HG03439 (cell line): ENCODE data around the gene HGFAC.

Source experiments
- ATAC-seq: cut with Tn5 transposase; IDR thresholded peaks from one replicate; pipeline ENCODE4 v1.9.1; 2021; ENCODE audit warnings: mild to moderate bottlenecking, moderate library complexity; ENCODE audit not compliant: unreplicated experiment

HGFAC gene

DNA sequence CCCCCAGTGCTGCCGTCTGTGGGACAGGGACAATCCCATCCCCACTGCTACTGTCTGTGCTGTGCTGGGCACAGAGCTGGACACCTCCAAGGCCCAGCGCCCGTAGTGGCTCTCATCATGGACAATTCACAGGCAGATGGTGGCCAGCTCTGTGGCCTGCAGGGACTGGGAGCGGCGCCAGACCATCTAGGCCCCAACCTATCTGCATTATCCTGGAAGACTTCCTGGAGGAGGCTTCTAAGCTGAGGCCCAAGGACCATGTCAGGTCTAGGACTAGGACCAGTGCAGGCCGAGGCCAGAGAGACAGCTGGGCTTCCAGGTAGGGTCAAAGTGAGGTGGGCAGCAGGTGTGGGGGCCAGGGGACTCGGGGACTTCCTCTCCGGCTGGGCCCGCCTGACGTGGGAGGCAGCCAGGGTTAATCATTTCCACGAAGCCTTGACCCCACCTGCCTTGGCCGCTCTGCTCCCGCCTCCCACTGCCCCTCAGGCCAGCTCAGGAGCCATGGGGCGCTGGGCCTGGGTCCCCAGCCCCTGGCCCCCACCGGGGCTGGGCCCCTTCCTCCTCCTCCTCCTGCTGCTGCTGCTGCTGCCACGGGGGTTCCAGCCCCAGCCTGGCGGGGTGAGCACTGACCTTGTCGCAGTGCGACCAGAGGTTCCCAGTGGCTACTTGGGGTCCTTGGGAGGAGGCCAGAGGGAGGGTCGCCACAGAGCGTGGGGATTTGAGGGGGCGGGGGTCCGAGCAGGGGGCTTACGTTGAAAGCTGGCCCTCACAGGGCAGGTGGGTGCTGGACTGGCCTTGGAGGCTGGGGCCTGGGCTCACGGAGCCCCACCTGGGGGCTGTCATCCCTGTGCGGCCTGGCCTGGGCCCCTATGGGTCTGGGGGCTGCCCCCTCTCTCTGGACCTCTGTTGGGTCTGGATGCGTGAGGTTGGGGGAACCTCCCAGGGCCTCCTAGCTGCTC is at the start of gene HGFAC:
Gene HGFAC (plus strand): TSS at position 468 of the 959 bp plus-strand sequence. CDS start 34 bp downstream, at position 502.
- ATAC-seq = no peak

DNA sequence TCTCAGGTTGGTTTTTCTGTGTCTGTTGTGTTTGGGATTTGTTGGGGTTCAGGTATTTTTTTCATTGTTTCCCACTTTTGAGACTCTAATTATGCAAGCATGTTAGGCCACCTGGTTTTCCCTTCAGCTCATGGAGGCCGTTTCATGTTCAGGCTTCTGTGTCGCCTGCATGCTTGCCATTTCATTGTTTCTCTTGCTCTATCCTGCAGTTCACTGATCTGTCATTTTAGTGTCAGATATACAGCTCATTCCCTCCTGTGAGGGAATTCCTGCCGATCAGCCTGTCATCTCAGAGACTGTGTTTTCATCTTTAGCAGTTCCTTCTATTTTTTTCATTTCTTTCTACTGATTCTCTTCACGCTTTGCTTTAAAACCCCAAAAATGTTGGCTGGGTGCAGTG is 49.4 kb upstream of the HGFAC start:
- no peak for ATAC-seq

DNA sequence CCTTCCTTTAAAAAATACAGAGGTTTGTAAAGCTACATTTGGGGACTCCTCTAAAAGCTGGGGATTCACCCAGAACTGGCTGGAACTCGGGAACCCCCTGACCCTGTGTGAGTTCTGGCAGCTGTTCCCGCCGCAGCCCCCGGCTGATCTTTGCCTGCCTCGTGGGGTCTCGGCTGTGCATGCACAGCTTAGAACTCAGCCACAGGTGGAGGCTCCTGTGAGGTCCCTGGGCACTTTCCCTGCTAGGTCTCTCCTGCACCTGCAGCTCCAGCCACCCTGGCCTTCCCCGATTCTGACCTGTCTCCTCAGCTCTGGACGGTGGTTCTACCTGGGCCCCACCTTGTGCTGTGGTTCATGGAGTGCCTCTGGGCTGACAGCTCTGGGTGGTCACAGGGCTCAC is 48.6 kb upstream of the HGFAC start:
- no peak for ATAC-seq

DNA sequence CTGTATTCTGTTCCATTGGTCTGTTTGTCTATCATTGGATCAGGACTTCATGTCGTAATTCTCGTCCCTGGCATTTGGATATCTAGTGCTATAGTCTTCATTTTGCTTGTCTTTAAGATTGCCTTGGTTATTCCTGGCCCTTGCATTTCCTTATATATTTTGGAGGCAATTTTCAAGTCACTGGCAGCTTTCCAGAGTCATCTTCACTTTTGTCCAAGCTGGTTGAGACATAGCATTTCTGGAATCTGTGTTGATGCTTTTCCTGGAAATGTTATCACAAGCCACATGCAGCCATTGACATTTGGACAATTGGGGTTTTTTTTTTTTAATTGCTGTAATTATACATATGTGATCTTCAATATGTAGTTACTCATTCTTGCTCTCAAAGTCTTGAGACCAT is 45.2 kb upstream of the HGFAC start:
- ATAC-seq = no peak

DNA sequence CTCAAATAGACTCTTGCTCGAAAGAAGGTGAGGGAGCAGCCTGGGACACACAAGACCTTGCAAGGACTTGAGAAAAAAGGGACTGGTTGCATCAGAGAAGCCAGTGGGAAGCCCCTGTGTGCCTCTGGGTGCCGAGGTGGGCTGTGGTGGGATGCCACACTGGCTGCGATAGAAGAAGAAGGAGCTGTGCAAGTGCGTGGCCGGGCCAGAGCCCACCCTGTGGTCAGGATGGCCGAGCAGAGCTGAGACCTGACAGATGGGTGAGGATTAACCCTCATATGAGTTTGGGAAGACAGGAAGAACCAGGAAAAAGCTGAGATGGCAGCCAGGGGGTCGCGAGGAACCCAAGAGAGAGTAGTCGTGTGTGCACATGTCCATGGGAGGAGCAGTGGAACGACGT is 44.6 kb upstream of the HGFAC start:
- no peak for ATAC-seq

DNA sequence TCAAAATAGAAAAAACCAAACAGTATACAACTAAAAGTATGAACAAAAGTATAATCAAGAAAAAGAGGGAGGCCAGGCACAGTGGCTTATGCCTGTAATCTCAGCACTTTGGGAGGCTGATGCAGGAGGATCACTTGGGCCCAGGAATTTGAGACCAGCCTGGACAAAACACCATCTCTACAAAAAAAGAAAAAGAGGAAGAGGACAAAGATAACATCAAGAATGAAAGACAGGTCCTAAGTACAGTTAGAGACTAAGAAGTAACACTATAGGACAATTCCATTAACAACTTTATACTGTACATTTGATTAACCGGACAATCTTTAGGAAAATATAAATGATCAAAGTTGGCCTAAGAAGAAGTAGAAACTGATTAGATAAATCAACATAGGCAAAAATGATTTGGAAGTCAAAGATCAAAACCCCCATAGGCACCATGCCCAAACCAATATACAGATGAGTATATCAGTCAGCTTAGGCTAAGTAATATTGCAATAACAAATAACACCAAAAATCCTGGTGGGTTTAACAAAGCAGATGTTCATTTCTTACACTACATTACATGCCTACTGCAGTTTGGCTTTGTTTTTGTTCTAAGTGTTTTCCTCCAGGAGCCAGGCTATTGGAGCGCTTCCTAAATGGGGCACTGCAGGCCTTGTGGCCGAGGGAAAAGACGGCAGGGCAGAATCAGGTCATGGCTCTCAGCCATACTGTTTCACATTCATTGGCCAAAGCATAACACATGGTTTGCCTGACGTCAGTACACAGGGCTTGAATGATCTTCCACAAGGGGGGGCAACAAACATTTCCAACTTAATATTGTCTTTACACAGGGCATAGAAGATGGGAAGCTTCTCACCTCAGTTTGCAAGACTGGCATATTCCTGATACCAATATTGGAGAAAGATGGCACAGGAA is 42.2 kb upstream of the HGFAC start:
- no peak for ATAC-seq

DNA sequence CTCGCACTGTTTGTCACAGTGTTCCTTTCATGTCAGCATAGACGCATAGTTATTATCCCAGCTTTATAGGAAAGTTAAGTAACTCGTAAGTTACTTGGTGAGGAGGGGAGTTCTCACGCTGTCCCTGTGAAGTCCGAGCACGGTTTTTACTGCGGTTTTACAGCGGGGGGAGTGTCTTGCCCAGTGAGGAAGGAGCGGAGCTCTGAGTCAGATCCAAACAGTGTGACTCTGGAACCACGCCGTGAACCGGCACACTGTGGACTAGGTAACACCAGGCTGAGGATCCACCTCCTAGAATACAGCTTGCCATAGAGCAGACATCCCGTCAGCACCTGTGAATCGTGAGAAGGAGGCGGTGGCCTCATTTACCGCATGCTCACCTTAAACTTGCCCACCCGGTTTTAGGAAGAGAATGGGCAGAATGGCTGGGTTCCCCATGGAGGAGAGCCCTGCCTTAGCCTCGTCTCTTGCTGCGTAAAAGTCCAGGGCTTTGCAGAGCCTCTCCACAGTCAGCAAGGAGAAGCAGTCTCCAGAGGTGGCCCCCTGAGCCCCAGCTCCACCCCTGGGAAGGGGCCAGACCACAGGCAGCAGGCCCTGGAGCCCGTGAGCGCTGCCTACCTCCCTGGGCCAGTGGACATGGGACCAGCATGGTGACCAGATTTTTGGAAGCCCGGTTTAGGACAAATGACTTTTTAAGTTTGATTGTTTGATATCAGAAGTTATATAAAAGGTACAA is 40.2 kb upstream of the HGFAC start:
- no peak for ATAC-seq

DNA sequence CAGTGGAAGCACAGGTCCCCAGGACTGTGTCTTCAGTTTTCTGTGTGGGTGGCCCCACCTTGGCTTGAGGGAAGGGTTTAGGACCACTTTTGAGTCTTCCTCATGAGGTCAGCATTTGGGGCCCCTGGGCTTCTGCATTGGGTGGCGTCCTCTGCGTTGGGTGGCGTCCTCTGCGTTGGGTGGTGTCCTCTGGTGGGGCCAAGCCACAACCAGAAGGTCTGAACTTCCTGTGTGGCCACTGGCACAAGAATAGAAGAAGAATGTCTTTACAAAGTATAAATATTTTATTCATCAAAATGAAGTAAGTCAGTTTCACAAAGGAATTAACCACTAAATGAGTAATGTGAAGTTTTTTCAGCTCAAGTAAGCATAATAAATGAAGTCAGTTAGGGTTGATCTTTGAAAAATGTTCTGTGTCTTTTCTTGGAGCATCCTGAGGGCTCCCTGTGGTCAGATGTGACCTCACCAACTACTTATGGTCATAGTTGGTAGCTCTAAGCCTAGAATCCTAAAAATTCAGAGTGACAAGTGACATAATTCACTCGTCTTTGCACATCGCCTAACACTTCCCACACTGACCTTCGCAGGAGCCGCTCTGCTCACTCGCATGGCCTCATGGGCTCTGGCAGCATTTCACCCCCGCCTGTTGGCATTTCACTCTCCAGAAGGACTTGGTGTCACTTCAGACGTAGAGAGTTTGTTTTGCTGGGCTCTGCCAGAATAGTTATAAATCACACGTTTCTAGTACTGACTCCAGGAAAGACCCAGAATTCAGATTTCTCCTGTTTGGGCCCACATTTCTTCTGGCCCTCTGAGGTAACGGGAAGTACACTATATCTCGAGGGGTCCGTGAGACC is 39.0 kb upstream of the HGFAC start:
- no peak for ATAC-seq

DNA sequence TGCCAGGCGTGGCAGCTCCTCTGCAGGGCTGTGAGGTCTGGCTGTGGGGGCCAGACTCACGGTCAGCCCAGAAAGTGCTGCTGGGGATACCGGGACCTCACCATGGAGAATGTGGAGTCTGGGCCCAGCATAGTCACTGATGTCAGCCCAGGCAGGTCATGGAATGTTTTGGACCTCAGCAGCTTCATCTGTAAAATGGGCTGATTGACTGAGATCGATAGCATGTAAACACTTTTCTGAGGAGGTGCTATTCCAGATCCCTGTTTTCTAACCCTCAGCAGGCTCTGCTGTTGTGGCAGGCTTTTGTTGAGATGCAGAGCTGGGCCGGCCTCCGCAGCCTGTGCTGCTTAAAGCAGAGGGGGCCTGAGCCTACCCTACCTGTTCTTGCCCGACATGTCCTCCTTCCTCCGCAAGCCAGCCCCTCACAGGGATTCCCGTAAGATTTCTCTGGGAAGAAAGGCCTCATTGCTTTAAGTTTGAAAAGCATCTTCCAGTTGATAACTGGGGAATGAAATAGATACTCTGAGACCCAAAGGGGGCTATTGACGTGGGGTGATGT is 38.3 kb upstream of the HGFAC start:
- ATAC-seq = no peak

DNA sequence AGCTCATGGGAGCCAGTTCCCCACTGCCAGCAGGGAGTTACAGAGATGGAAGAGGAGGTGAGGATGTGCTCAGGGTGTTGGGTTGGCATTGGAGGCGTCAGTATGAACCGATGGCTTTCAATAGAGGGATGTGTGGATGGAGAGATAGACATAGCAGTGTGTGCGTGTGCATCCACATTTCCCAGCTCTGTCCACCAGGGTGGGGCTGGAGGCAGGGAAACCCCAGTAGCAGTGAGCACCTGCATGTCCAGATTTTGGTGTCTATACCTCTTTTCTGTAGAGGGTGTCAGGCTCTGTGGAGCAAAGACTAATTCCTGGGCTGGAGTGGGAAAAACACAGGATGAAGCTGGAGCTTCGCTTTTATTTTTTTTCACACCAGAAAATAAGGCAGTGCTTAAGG is 37.2 kb upstream of the HGFAC start:
- no peak for ATAC-seq

DNA sequence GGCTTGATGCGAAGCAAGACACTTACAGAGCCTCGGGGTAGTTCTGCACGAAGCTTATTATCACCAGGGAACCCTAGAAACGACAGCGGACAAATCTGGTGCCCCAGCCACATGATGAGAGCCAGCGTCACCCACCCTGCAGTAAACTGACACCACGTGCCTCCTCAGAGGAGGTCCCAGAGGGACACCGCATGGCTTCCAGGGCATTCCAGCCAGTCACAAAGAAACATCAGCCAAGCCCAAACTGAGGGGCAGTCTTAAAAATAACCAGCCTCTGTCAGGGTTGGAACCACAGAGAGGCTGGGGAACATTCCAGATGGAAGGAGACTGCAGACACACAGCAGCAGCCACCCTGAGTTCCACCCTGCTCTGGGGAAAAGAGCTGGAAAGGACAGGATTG is 36.6 kb upstream of the HGFAC start:
- no peak for ATAC-seq

DNA sequence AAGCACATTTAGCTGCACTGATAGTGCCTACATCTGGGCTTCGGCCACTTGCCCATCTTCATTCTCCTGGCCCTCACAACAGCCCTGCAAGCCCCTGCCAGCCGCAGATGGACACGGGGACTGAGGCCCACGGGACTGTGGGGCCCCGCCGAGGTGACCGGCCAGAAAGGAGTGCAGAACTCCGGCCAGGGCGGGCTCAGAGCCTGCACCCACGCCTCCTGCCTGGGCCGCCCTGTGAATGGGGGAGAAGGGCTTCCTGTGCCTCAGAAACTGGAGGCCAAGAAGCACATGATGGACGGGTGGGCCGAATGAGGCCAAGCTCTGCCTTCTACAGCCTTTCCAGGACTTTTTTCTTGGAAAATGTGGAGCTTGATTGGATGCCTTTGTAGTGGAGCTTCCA is 35.7 kb upstream of the HGFAC start:
- no peak for ATAC-seq

DNA sequence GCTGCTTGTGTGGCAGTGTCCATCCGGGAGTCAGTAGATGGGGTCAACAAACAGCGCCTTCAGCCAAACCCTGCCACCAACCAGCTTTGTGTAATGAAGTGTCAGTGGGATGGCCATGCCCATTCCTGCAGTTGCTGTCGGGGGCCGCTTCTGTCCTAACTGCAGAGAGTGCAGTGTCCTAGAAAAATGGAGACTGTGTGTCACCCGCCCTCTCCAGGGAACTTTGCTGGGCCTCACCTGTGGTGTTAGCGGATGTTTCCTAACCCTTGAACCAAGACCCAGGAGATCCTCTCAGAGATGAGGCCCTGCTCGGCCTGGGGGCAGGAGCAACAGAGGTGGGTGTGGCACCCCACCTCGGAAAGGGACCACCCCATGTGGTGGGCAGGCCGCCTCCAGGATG is 35.3 kb upstream of the HGFAC start:
- ATAC-seq = no peak

DNA sequence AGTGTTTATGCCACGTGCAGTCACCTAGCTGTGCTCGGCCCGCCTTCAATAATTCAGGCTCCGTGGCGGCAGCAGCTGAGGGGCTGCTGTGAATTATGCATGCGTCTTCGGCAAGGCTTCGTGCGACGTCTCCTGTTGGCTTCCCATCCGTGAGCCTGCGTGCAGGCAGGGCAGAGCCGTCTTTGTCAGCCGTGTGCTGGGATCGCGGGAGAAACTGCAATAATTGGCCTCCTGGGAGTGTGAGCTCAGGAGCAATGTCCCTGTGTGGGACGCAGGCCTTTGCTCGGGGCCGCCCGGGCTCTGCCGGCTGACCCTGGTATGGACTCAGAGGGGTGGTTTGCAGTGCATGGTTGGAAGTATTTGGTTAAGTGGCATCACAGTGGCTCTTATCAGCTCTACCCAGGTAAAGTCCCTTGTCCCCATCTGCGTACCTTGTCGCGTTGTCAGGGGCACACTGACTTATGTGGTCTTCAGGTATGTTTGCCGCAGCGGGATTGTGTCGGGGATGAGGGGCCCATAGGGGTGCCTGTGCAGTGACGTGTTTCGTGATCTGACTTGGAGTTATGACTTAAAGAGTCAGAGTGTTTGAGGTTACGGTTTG is 34.5 kb upstream of the HGFAC start:
- ATAC-seq = no peak

DNA sequence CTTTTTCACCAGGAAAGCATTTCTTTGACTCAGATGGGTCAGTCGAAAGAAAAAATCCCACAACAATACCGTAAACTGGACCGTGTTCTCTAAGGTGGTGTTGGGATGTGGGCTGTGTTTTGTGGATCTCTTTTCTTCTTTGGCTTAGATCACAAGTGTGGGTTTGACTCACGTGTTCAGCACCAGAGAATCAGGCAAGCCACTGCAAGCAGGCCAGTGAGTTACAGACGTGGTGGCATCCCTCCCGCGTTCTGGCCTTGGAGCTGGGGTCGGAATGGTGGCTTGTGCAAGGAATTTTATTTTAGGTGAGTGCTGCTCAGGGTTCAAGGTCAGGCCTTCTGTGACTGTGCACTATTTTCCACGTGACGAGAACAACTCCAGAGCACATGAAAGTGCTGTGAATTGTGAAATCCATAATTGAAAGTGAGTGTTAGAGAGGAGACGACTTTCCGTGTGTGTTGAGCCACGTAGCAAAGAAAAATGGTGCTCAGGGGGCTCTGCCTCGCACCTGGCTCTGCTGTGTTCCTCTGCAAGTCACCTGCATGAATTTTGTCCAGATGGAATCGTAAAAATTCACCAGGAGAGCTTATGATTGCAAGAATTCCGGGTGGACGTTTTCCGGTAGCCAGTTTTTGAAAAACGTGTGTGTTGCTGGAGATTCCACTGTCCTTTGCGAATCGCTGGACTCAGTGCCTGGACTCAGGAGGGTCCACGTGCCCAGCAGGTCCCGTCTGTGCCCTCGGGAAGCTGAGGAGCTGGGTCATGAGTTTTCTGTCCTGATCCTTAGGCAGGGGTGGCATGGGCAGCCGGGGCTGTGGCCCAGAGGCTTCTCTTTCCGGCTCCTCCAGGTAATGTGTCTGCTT is 33.6 kb upstream of the HGFAC start:
- ATAC-seq = no peak

DNA sequence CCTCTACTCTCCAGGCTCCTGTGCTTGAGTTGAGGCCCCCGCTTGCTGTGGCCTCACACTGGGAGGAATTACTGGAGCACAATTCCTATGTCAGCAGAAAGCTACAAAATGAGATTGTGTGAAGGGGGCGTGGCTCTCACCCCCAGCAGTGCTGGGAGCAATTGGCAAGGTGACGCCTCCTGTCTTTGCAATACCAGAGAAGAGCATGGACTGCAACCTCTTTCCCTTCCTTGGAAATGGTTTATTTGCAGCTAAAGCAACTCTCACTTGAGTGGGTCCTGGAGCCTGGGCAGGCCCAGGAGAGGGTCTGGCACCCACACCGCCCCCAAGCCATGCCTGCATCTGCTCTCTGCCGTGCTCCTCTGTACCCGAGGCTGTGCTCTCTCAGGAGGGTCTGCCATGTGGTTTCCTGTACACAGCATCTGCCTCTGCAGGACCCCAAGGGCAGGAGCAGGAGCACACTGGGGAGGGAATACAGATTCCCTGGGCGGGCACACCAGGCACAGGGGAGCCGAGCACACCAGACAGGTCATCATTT is 32.9 kb upstream of the HGFAC start:
- ATAC-seq = no peak

DNA sequence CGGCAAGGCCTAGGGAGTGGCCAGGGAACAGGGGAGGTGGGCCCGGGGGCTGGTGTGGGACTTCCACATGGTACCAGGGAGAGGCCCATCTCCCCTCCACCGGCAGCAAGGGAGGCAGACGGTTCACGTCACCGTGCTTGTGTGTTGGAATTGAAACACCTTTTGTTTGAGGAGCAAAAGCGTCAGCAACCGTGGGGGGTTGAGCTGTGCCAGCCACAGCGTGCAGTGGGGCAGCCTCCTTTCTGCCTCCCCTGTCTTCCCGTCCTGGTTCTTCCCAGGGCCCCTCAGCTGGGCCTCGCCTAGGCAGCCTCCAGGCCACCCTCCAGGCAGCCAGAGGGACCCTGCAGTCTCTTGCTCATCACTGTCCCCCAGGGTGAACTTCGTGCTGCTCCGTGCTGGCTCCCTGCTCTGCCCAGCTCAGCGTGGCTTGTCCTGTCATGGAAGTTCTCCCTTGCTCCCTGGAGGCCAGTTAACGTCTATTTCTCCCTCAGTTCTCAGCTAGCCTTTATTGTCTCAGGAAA is 32.1 kb upstream of the HGFAC start:
- no peak for ATAC-seq
